ENCODE data around the gene HGF. TPM values are rescaled to one million over a fixed set of nuclear protein-coding genes. Genes with fewer than 3 reads are reported as not detected.
"Not testable (repeated sequence)": the region's sequence is repeated elsewhere in the genome, so short reads cannot be mapped to it uniquely, and the experiment has no call there.

The HGF gene
- total and polyA plus RNA-seq, 12 donors: 1.2 to 5.8 (median 2.5) TPM

DNA sequence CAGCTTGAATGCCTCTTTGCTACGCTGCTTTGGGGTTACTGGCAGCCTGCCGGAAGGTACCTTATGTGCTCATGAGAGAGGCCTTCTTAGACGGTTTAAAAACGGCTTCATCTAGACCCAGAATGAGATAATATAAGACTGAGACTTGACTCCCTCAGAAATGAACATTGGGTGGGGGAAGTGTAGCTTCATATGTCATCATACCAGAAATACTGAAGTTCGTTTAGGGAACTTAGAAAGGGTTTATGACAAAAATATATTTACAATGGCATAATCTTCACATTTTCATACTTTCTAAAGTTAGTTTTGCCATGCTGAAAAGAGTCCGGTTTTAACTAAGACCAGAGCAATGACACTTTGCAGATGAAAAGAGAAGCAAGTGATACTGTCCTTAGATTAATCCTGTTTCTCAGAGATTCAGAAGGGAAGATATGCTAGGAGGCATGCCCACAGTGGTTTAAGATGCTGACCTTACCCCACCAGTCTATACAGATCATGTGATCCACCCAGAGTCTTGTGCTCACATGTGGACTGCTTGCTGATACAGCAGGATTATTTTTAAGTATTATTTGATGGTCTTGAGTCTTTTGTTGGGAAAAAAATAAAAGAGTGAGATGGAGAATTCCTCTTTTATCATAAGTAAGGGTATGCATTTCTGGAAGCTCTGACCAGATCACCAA lies 40.8 kb upstream of the HGF start:
- peak in 7 of 8 donors; percentile 44 to 82 (median 61) for ATAC-seq

DNA sequence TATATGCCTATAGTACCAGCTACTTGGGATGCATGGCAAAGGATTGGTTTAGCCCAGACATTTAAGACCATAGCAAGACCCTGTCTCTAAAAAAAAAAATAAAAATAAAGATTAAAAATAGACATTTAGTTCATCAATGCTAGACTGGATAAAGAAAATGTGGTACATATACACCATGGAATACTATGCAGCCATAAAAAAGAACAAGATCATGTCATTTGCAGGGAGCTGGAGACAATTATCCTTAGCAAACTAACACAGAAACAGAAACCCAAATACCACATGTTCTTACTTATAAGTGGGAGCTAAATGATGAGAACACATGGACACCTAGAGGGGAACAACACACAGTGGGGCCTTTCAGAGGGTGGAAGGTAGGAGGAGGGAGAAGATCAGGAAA lies 38.5 kb upstream of the HGF start:
- ATAC-seq; DNase-seq; intact Hi-C loops (cut with DNase I): not testable (repeated sequence)

More for the DNA sequence above, 40.8 kb upstream of the HGF start:
- peak in 1 of 2 donors; percentile 6 for DNase-seq
- WGBS, 2 donors: 65% methylated on average over 6 of the region's 6 CpGs
- Histone ChIP-seq H3K27ac (peak overlapping the region in 1 of 10 donors; percentile 76), H3K36me3 (no peaks in the 10 kb centered on the region), H3K9me3 (peaks cover 0 to 6% (median 0%) of the 10 kb centered on the region in 11 donors), H3K27me3 (no peaks in the 10 kb centered on the region), H3K4me3 (no peak overlapping the region), H3K4me1 (peaks cover 0 to 15% (median 0%) of the 10 kb centered on the region in 9 donors)
- TF ChIP-seq, protein P1, sequence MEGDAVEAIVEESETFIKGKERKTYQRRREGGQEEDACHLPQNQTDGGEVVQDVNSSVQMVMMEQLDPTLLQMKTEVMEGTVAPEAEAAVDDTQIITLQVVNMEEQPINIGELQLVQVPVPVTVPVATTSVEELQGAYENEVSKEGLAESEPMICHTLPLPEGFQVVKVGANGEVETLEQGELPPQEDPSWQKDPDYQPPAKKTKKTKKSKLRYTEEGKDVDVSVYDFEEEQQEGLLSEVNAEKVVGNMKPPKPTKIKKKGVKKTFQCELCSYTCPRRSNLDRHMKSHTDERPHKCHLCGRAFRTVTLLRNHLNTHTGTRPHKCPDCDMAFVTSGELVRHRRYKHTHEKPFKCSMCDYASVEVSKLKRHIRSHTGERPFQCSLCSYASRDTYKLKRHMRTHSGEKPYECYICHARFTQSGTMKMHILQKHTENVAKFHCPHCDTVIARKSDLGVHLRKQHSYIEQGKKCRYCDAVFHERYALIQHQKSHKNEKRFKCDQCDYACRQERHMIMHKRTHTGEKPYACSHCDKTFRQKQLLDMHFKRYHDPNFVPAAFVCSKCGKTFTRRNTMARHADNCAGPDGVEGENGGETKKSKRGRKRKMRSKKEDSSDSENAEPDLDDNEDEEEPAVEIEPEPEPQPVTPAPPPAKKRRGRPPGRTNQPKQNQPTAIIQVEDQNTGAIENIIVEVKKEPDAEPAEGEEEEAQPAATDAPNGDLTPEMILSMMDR (IDR thresholded peaks at IDR 0.05): no peak
- intact Hi-C loops (cut with DNase I): no loop called here

GRCh38 chr7:81803267-81803666 lies 33.4 kb upstream of the HGF start:
- no peaks in the 10 kb centered on the region for H3K4me1 ChIP-seq
- H3K4me3 ChIP-seq: no peak overlapping the region
- ATAC-seq (no peak), DNase-seq (no peak)
- H3K9me3 ChIP-seq: peaks cover 0 to 2% (median 0%) of the 10 kb centered on the region in 11 donors
- intact Hi-C loops (cut with DNase I): no loop called here
- 68 to 76% methylated on average over 5 of the region's 5 CpGs for WGBS, 2 donors
- H3K36me3 ChIP-seq: no peaks in the 10 kb centered on the region
- TF ChIP-seq, protein P1 (IDR thresholded peaks at IDR 0.05): no peak
- no peaks in the 10 kb centered on the region for H3K27me3 ChIP-seq
- H3K27ac ChIP-seq: no peak overlapping the region

More for the DNA sequence above, 38.5 kb upstream of the HGF start:
- not testable (repeated sequence) for H3K27ac ChIP-seq, H3K36me3 ChIP-seq, H3K4me3 ChIP-seq, H3K9me3 ChIP-seq, H3K27me3 ChIP-seq
- peaks cover 0 to 15% (median 0%) of the 10 kb centered on the region in 9 donors for H3K4me1 ChIP-seq

- Histone ChIP-seq H3K4me1 (no peaks in the 10 kb centered on the region), H3K27ac (no peak overlapping the region), H3K9me3 (no peaks in the 10 kb centered on the region), H3K27me3 (no peaks in the 10 kb centered on the region), H3K4me3 (no peak overlapping the region), H3K36me3 (no peaks in the 10 kb centered on the region)
- DNase-seq (no peak), ATAC-seq (no peak)
- TF ChIP-seq, protein P1 (IDR thresholded peaks at IDR 0.05): no peak
- 0% methylated on average over 1 of the region's 1 CpG for WGBS, 2 donors
- intact Hi-C loops (cut with DNase I): no loop called here
These were observed 32.4 kb upstream of the HGF start for GRCh38 chr7:81802251-81802650.

DNA sequence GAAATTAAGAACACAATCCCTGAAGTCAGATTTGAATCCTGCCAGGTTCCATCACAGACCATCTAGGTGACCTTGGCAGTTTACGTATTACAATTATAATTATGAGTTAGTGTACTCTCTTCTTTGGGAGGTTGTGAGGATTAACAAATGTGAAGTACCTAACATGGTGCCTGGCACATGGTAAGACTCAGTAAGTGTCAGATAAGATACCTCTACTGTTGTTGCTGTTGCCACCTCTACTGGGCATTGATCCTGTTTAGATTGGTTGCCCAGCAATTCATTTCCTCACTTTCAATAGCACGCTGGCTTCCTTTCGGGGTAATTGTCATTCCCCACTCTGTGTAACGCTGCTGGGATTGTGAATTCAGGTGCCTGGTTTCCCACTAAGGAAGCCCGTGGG lies 31.7 kb upstream of the HGF start:
- Histone ChIP-seq H3K4me3 (no peak overlapping the region), H3K9me3 (no peaks in the 10 kb centered on the region), H3K36me3 (no peaks in the 10 kb centered on the region), H3K4me1 (no peaks in the 10 kb centered on the region), H3K27ac (no peak overlapping the region), H3K27me3 (no peaks in the 10 kb centered on the region)
- intact Hi-C loops (cut with DNase I): no loop called here
- DNase-seq: no peak
- ATAC-seq: peak in 3 of 8 donors; percentile 75 to 85 (median 79)
- WGBS, 2 donors: 68 to 70% methylated on average over 5 of the region's 5 CpGs
- TF ChIP-seq, protein P1 (IDR thresholded peaks at IDR 0.05): no peak

Measured in heart right ventricle (tissue), 16 donors.